Smooth muscle cell (in vitro differentiated cells): ENCODE results near the gene TOMM20L. TPM values are rescaled to one million over a fixed set of nuclear protein-coding genes. Genes with fewer than 3 reads are reported as not detected.

Experiments used
- DNase-seq: peaks from one replicate; lab custom pipeline; 2025; ENCODE audit not compliant: unreplicated experiment; lab: John Stamatoyannopoulos, UW
- H2AFZ ChIP-seq: fragments of 200-600 bp; sonication (generic); 2 replicates; pipeline ENCODE4 v1.6.0; 2016; ENCODE audit warnings: antibody characterized with exemption, low read depth, mild to moderate bottlenecking
- H3F3A ChIP-seq: fragments of 200-600 bp; sonication (generic); 2 replicates; pipeline ENCODE4 v1.6.0; 2017; ENCODE audit warnings: antibody characterized with exemption, low read depth
- H3K27ac ChIP-seq: fragments of 200-600 bp; sonication (generic); 2 replicates; pipeline ENCODE4 v1.5.1; 2016; ENCODE audit warnings: low read depth, mild to moderate bottlenecking
- H3K27me3 ChIP-seq: fragments of 200-600 bp; sonication (generic); 2 replicates; pipeline ENCODE4 v1.6.1; 2016; ENCODE audit warnings: low read depth, mild to moderate bottlenecking
- H3K36me3 ChIP-seq: fragments of 200-600 bp; sonication (generic); 2 replicates; pipeline ENCODE4 v1.5.1; 2016; ENCODE audit warnings: low read depth
- H3K4me1 ChIP-seq: fragments of 200-600 bp; sonication (generic); 2 replicates; pipeline ENCODE4 v1.5.1; 2016; ENCODE audit warnings: low read depth
- H3K4me2 ChIP-seq: fragments of 200-600 bp; sonication (generic); 2 replicates; pipeline ENCODE4 v1.6.0; 2016; ENCODE audit warnings: mild to moderate bottlenecking
- H3K4me3 ChIP-seq: fragments of 200-600 bp; sonication (generic); 2 replicates; pipeline ENCODE4 v1.5.1; 2016; ENCODE audit warnings: mild to moderate bottlenecking
- H3K79me2 ChIP-seq: fragments of 200-600 bp; sonication (generic); 2 replicates; pipeline ENCODE4 v1.6.0; 2016; ENCODE audit warnings: low read depth, mild to moderate bottlenecking
- H3K9ac ChIP-seq: fragments of 200-600 bp; sonication (generic); 2 replicates; pipeline ENCODE4 v1.6.0; 2016; ENCODE audit warnings: low read depth
- H3K9me3 ChIP-seq: fragments of 200-600 bp; sonication (generic); replicated peaks from 2 replicates; pipeline ENCODE4 v1.5.1; 2016; ENCODE audit warnings: low read depth
- H4K20me1 ChIP-seq: fragments of 200-600 bp; sonication (generic); 2 replicates; pipeline ENCODE4 v1.6.0; 2016; ENCODE audit warnings: low read depth
- CTCF ChIP-seq: fragments of 200-600 bp; sonication (generic); IDR thresholded peaks from 2 replicates; pipeline ENCODE4 v1.5.1; 2017; ENCODE audit warnings: borderline replicate concordance, mild to moderate bottlenecking, antibody characterized with exemption; ENCODE audit not compliant: insufficient read depth, poor library complexity, severe bottlenecking
- WGBS: methylation state at CpG from one replicate; pipeline ENCODE4 v1.1.7; 2016; ENCODE audit warnings: low lambda C conversion rate; 5-methylcytosine and 5-hydroxymethylcytosine counted together
- polyA plus RNA-seq: library from polyadenylated mRNA; unstranded; fragments of >200 nt; fragmentation: Nextera tagmentation; extraction: Ambion mirVana; gene quantifications from 2 replicates; pipeline ENCODE4 v1.2.1, GENCODE V29; 2016
- total RNA-seq: library from RNA; depleted of rRNA; stranded (reverse); fragments of >200 nt; gene quantifications from 2 replicates; pipeline ENCODE4 v1.2.3, GENCODE V29; 2014

Gene TOMM20L
- total and polyA plus RNA-seq, 2 experiments from 2014 or later = not detected

GRCh38 chr14:58367296-58367695, 28.4 kb upstream of the TOMM20L start:
- Histone ChIP-seq H3K79me2 (no peaks in the 10 kb centered on the region), H3K4me3 (no peak overlapping the region), H3K27ac (no peak overlapping the region), H4K20me1 (no peaks in the 10 kb centered on the region), H3F3A (no peaks in the 10 kb centered on the region), H3K4me2 (no peak overlapping the region), H2AFZ (no peak overlapping the region), H3K36me3 (peaks cover 14% of the 10 kb centered on the region), H3K4me1 (no peaks in the 10 kb centered on the region), H3K9ac (no peak overlapping the region), H3K27me3 (no peaks in the 10 kb centered on the region), H3K9me3 (no peaks in the 10 kb centered on the region)
- DNase-seq = no peak
- TF ChIP-seq CTCF = no peak
- WGBS = 97% methylated on average over 3 of the region's 3 CpGs

GRCh38 chr14:58368956-58369355, 26.8 kb upstream of the TOMM20L start:
- 97% methylated on average over 1 of the region's 1 CpG for WGBS
- Histone ChIP-seq H3K4me1 (no peaks in the 10 kb centered on the region), H2AFZ (no peak overlapping the region), H3K36me3 (peaks cover 21% of the 10 kb centered on the region), H3K9me3 (no peaks in the 10 kb centered on the region), H3F3A (no peaks in the 10 kb centered on the region), H3K4me3 (no peak overlapping the region), H3K27ac (no peak overlapping the region), H3K27me3 (no peaks in the 10 kb centered on the region), H3K79me2 (no peaks in the 10 kb centered on the region), H3K4me2 (no peak overlapping the region), H3K9ac (no peak overlapping the region), H4K20me1 (no peaks in the 10 kb centered on the region)
- TF ChIP-seq CTCF = no peak
- DNase-seq = no peak

- no peak for DNase-seq
- H3F3A ChIP-seq = no peaks in the 10 kb centered on the region
- peaks cover 13% of the 10 kb centered on the region for H3K36me3 ChIP-seq
- no peaks in the 10 kb centered on the region for H4K20me1 ChIP-seq
- H3K27ac ChIP-seq = no peak overlapping the region
- no peaks in the 10 kb centered on the region for H3K4me1 ChIP-seq
- H3K79me2 ChIP-seq = no peaks in the 10 kb centered on the region
- no peak overlapping the region for H3K4me3 ChIP-seq
- no peak overlapping the region for H3K4me2 ChIP-seq
- no peaks in the 10 kb centered on the region for H3K9me3 ChIP-seq
- no peak for TF ChIP-seq CTCF
- H2AFZ ChIP-seq = no peak overlapping the region
- H3K27me3 ChIP-seq = no peaks in the 10 kb centered on the region
- H3K9ac ChIP-seq = no peak overlapping the region
Observed at GRCh38 chr14:58376791-58377190, 18.9 kb upstream of the TOMM20L start.

GRCh38 chr14:58390830-58391229, 4.9 kb upstream of the TOMM20L start:
- Histone ChIP-seq H3K4me3 (no peak overlapping the region), H3K9ac (no peak overlapping the region), H3K4me1 (no peaks in the 10 kb centered on the region), H3K9me3 (no peaks in the 10 kb centered on the region), H3K27ac (no peak overlapping the region), H3K36me3 (no peaks in the 10 kb centered on the region), H3K79me2 (no peaks in the 10 kb centered on the region), H3F3A (no peaks in the 10 kb centered on the region), H4K20me1 (no peaks in the 10 kb centered on the region), H3K4me2 (no peak overlapping the region), H2AFZ (no peak overlapping the region), H3K27me3 (no peaks in the 10 kb centered on the region)
- no peak for TF ChIP-seq CTCF
- 100% methylated on average over 2 of the region's 2 CpGs for WGBS
- no peak for DNase-seq
